MV-4-11 (cell line): ENCODE measurements around the gene CACNG5.

Source experiments
- DNase-seq: peaks from one replicate; lab custom pipeline; 2025; lab: John Stamatoyannopoulos, UW

Gene CACNG5

GRCh38 chr17:66834919-66835454, at the start of gene CACNG5:
TSS of gene CACNG5 (plus strand) at chr17:66835117. CDS start at chr17:66877333, 42,216 bp downstream.
- DNase-seq: no peak

- DNase-seq: no peak
Measured at GRCh38 chr17:66786107-66786506, 48.8 kb upstream of the CACNG5 start.

GRCh38 chr17:66787914-66788313, 47.0 kb upstream of the CACNG5 start:
- DNase-seq: no peak

GRCh38 chr17:66789093-66789492, 45.8 kb upstream of the CACNG5 start:
- no peak for DNase-seq

GRCh38 chr17:66789961-66790437, 44.9 kb upstream of the CACNG5 start:
- DNase-seq: no peak

GRCh38 chr17:66790501-66791061, 44.3 kb upstream of the CACNG5 start:
- DNase-seq: no peak

- DNase-seq: peak; percentile 80
Measured at GRCh38 chr17:66791347-66791746, 43.6 kb upstream of the CACNG5 start.

- no peak for DNase-seq
Measured at GRCh38 chr17:66793814-66794213, 41.1 kb upstream of the CACNG5 start.

GRCh38 chr17:66795486-66795885, 39.4 kb upstream of the CACNG5 start:
- no peak for DNase-seq

- peak; percentile 84 for DNase-seq
Measured at GRCh38 chr17:66799849-66800537, 34.9 kb upstream of the CACNG5 start.

- no peak for DNase-seq
Measured at GRCh38 chr17:66803474-66803951, 31.4 kb upstream of the CACNG5 start.

GRCh38 chr17:66805567-66805966, 29.4 kb upstream of the CACNG5 start:
- DNase-seq: no peak

- no peak for DNase-seq
Measured at GRCh38 chr17:66807182-66807581, 27.7 kb upstream of the CACNG5 start.

- no peak for DNase-seq
Measured at GRCh38 chr17:66809408-66809807, 25.5 kb upstream of the CACNG5 start.

- DNase-seq: no peak
Measured at GRCh38 chr17:66810951-66811682, 23.8 kb upstream of the CACNG5 start.

GRCh38 chr17:66811683-66812054, 23.2 kb upstream of the CACNG5 start:
- no peak for DNase-seq

GRCh38 chr17:66812571-66812970, 22.3 kb upstream of the CACNG5 start:
- DNase-seq: no peak

GRCh38 chr17:66813296-66813695, 21.6 kb upstream of the CACNG5 start:
- DNase-seq: no peak

GRCh38 chr17:66814026-66814425, 20.9 kb upstream of the CACNG5 start:
- no peak for DNase-seq

- no peak for DNase-seq
Measured at GRCh38 chr17:66814570-66814969, 20.3 kb upstream of the CACNG5 start.

- no peak for DNase-seq
Measured at GRCh38 chr17:66817750-66818149, 17.2 kb upstream of the CACNG5 start.

- DNase-seq: no peak
Measured at GRCh38 chr17:66819466-66819865, 15.5 kb upstream of the CACNG5 start.

- no peak for DNase-seq
Measured at GRCh38 chr17:66822009-66822408, 12.9 kb upstream of the CACNG5 start.
